Colon (tissue), 2 donors: ENCODE results near the gene FCGR3B.
"Not testable (repeated sequence)": the region's sequence is repeated elsewhere in the genome, so short reads cannot be mapped to it uniquely, and the experiment has no call there.

Experiments used
- FAIRE-seq: peaks from 2 replicates; lab custom pipeline; 2012; peaks lifted over from hg19 to GRCh38; lab: Jason Lieb, UNC
- donor health status: control.
- donor health status: control.

The FCGR3B gene

DNA sequence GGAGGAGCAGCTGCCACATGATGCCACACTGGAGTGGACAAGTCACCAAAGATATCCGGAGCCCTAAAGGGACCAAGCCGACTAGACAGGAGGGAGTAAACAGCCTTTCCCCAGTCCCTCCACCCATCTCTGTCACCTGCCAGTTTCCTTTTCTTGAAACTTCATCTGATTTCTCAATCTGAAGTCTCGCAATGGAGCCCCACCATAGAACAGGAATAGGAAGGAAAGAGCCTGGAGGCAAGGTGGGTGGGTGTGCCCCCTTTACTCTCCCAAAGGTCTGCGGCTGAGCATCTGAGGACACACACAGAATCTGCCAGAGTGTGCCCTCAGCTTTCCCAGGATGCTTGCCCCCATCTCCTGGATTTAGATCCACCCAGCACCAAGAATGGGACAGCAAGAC lies at the start of gene FCGR3B:
Gene FCGR3B, minus strand, starts transcription at position 101 of the 400 bp plus-strand sequence. Its CDS starts 82 bp downstream, at position 19.
- no peak for FAIRE-seq

GRCh38 chr1:161678500-161678899 lies 47.5 kb upstream of the FCGR3B start:
- FAIRE-seq: no peak

GRCh38 chr1:161676958-161677689 lies 46.1 kb upstream of the FCGR3B start:
- no peak for FAIRE-seq

DNA sequence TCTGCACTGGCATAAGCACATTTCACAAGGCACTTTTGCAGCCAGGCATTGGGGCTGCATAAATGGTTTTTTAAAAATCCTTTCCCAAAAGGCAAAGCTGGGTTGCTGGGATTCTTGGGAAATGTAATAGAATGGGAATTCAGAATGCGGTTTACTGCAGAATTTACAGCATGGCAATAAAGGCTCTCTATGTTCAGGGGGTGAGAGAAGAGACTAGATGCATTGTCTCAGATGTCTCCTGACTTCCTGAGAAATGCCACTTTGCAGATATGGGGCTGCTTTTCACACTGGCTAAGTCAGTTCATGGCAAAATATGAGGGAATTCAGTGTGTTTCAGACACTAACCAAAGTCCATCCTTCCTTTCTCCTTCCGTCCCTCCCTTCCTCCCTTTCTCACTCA lies 45.5 kb upstream of the FCGR3B start:
- FAIRE-seq: no peak

- not testable (repeated sequence) for FAIRE-seq
These were observed 43.9 kb upstream of the FCGR3B start for GRCh38 chr1:161674908-161675307.

DNA sequence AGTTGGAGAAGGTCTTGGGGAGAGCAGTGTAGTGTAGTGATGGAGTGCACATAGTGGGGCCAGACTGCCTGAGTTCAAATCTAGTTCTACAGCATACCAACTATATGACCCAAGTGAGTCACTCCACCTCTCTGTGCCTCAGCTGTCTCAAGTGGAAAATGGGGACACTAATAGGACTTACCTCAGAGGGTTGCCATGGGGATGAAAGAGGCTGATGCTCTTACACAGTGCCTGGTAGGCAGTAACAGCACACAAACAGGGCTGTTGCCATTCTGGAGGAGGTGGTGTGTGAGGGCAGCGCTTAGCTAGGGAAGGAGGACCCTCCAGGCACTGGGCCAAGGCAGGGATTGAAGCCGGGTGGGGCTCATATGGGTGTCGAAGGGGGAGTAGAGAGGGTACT lies 43.5 kb upstream of the FCGR3B start:
- FAIRE-seq: not testable (repeated sequence)

DNA sequence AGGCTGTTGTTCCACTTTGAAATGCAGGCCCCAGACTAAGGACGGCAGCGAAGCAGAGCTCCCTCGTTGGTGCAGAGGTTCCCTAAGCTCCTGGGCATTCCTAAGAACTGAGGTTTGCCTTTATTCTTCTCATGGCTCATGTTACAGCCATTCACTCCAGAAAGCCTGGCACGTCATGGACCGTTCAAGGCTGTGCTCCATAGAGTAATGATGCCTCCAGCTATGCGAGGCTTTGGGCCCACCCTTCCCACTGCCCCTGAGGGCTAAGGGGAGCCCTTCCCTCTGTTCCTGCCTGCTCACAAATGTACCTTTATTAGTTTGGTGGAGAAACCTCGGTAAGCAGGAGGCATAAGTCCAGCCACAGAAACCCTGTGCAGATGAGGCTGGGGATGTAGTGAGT lies 42.5 kb upstream of the FCGR3B start:
- not testable (repeated sequence) for FAIRE-seq

DNA sequence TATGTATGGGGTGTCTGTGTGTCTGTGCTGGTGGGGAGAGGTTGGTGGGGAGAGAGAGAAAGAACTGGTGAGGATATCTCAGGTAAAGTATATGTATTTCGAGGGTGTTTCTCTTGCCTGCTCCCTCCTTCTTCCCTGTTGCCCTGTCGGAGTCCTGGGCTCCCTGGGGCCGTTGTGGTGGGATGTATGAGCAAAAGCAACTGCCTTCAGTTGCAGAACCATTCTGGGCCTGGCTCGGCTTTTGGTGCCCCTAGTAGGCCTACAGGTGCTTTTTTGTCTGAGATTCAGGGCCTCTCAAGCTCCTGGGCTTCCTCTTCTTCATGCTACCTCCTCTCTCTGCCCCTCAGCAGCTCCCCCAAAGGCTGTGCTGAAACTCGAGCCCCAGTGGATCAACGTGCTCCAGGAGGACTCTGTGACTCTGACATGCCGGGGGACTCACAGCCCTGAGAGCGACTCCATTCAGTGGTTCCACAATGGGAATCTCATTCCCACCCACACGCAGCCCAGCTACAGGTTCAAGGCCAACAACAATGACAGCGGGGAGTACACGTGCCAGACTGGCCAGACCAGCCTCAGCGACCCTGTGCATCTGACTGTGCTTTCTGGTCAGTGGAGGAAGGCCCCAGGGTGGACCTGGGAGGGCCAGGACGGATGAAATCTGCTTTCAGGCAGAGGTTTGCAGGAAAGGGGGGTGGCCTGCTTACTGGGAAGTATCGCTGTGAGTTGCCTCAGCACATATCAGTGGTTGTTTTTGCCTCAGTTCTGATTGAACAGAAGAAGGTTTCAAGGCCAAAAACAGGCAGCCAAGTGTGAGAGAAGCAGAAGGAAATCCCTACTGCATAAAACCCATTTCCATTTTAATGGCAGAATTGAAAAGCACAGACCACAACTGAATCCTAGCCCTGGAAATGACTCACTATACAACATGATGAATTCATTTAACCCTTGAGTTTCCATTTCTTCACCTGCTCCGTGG lies 40.4 kb upstream of the FCGR3B start:
- FAIRE-seq: not testable (repeated sequence)

DNA sequence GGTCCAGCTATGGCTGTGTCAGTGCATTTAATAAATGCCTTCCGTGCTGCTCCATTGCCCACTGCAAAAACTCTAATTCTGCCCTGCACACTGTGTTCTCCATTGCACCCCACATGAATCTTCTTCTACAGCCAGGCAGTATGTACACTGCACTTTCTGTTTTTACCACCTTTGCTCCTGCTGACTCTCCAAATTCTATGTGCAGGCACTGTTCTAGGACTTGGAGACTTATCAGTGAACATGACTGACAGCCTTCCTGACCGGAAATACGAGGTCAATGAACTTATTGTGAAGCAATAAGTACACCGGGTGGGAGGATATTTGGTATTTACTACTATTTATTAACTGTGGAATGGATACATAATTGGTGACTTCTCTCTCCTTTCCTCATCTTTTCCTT lies 33.7 kb upstream of the FCGR3B start:
- FAIRE-seq: not testable (repeated sequence)

DNA sequence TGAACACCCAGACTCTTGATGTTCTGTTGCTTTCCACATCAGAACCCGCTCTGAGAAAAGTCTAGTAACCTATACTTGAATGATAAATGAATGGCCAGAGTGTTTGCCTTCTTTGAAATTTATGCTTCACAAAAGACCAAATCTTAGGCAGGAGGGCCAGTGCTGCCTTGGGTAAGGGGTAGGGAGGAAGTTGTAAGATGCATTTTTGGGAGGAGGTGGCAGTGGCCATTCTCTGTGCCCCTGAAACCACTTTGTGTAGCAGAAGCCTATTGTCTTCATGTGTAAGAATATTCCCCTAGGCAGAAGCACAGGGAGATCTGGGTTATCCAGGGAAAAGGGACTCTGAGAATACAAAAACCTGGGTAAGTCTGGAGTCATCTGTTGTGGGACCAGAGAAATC lies 32.6 kb upstream of the FCGR3B start:
- FAIRE-seq: not testable (repeated sequence)

DNA sequence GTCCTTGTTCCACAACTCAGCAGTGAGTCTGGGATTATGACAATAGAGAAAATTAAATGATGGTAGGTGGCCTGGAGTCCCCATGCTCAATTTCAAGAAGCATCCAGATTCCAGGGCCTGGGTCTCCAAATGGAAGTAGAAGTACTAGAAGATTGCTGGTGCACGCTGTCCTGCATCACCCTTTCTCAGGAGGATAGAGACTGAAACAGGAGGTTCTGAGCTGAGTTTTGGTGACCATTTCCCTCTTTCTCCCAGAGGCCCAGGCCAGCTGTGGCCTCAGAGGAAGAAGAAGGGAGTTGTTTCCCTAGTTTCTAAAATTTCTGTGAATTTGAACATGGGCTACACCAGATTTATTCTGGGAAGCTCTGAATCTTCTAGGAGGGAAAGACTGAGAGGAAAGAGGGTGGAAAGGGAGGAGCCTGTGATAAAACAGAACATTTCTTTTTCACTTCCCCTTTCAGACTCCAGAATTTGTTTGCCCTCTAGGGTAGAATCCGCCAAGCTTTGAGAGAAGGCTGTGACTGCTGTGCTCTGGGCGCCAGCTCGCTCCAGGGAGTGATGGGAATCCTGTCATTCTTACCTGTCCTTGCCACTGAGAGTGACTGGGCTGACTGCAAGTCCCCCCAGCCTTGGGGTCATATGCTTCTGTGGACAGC lies 31.8 kb upstream of the FCGR3B start, which contains the start of gene FCGR2B:
Gene FCGR2B, plus strand, starts transcription at position 460 of the 656 bp plus-strand sequence. Its CDS starts 99 bp downstream, at position 559.
- not testable (repeated sequence) for FAIRE-seq

- FAIRE-seq: not testable (repeated sequence)
These were observed 30.8 kb upstream of the FCGR3B start for GRCh38 chr1:161661660-161662311.

- not testable (repeated sequence) for FAIRE-seq
These were observed 27.5 kb upstream of the FCGR3B start for GRCh38 chr1:161658524-161658923.

DNA sequence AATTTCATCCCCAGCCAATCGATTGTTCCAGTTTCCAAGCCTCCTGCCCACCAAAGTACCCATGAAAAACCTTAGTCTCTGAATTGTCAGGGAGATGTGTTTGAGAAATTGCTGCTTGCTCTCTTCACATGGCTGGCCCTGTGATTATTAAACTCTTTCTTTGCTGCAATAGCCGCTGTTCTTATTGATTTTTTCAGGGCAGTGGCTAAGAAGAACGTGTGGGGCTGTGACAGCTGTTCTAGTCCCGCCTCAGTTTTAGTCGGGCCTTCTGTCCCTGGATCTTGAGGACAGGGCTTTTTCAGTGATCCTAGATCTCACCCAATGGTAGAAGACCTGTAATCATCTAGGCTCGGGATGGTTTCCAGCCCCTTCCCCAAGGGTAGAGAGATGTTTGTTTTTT lies 23.0 kb upstream of the FCGR3B start:
- not testable (repeated sequence) for FAIRE-seq

DNA sequence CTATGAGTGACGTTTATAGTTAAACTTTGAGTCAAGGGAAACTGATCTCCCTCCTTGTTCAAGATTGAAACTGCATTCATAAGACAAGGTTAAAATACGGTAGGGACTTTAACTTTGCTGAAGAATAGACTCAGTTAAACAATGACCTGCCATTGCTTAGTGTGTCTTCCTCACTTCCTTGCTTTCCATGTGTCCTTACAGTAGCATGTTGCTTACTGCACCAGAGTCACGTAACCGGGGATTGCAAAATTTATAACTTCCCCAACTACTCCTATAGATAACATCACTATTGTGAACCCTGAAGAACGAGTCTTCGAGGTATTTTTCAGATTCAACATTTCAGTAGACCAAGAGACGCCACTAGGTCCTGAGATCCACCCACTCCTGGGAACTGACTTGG lies 22.6 kb upstream of the FCGR3B start:
- not testable (repeated sequence) for FAIRE-seq

- FAIRE-seq: not testable (repeated sequence)
These were observed 16.8 kb upstream of the FCGR3B start for GRCh38 chr1:161647507-161648360.

- FAIRE-seq: not testable (repeated sequence)
These were observed 13.9 kb upstream of the FCGR3B start for GRCh38 chr1:161644855-161645254.

GRCh38 chr1:161643481-161644208 lies 12.7 kb upstream of the FCGR3B start:
- not testable (repeated sequence) for FAIRE-seq

GRCh38 chr1:161642697-161643096 lies 11.7 kb upstream of the FCGR3B start:
- FAIRE-seq: not testable (repeated sequence)

DNA sequence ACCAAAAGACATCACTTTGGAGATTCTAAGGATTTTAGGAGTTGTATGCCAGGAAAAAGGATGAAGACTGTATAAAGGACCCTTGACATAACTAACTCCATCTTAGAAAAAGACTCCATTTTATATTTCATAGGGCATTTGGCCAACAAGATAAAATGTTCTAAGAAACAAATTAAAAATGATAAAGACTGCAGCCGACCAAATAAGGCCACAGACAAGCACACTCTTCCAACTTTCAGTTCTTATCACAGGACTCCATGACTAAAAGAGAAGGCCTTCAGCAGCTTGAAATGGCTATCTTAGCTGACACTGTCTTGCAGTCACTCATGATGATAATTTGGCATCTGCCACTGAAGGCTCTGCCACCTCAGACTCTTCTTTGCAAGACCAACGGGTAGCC lies 8.2 kb upstream of the FCGR3B start:
- not testable (repeated sequence) for FAIRE-seq
